D721Med (cell line): Measurements from ENCODE around the gene EIF5A2.

Source experiments
- DNase-seq: peaks from one replicate; pipeline ENCODE4 v3.0.0; 2011; ENCODE audit warnings: low spot score; ENCODE audit not compliant: insufficient read length
- FAIRE-seq: peaks from 2 replicates; lab custom pipeline; 2011; peaks lifted over from hg19 to GRCh38; lab: Jason Lieb, UNC
- TF ChIP-seq, protein P1 (sequence below): IDR thresholded peaks from 2 replicates; pipeline ENCODE4 v1.5.1; 2012; ENCODE audit warnings: mild to moderate bottlenecking, control low read depth; ENCODE audit not compliant: insufficient read depth; ENCODE audit errors: missing control alignments

The EIF5A2 gene

DNA sequence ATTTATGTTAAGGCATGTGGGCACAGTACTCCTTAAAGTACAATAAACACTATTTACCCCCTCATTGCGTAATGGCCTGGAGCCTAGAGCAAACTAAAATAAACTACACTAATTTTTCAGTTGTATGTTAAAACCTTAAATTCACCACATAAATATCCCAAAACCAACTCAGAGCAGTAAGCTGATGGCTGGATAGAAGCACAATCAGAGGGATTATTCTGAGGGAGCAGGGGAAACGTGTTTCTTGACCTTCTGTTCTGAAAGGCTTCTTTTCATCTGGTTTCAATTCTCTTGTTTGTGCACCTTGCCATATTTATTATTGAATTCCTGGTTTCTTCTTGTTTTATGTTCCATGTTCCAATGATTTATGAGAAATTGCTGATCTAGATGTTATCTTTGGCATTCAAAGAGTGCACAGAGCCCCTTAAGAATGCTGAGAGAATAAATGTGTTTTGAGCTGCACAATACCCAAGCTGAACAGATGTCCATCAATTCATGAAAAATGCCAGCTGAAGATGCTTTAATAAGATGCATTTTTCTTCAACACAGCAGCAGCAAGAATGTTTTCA is 68.1 kb downstream of the EIF5A2 start:
- DNase-seq (no peak), FAIRE-seq (no peak)
- TF ChIP-seq, protein P1, sequence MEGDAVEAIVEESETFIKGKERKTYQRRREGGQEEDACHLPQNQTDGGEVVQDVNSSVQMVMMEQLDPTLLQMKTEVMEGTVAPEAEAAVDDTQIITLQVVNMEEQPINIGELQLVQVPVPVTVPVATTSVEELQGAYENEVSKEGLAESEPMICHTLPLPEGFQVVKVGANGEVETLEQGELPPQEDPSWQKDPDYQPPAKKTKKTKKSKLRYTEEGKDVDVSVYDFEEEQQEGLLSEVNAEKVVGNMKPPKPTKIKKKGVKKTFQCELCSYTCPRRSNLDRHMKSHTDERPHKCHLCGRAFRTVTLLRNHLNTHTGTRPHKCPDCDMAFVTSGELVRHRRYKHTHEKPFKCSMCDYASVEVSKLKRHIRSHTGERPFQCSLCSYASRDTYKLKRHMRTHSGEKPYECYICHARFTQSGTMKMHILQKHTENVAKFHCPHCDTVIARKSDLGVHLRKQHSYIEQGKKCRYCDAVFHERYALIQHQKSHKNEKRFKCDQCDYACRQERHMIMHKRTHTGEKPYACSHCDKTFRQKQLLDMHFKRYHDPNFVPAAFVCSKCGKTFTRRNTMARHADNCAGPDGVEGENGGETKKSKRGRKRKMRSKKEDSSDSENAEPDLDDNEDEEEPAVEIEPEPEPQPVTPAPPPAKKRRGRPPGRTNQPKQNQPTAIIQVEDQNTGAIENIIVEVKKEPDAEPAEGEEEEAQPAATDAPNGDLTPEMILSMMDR: no peak

DNA sequence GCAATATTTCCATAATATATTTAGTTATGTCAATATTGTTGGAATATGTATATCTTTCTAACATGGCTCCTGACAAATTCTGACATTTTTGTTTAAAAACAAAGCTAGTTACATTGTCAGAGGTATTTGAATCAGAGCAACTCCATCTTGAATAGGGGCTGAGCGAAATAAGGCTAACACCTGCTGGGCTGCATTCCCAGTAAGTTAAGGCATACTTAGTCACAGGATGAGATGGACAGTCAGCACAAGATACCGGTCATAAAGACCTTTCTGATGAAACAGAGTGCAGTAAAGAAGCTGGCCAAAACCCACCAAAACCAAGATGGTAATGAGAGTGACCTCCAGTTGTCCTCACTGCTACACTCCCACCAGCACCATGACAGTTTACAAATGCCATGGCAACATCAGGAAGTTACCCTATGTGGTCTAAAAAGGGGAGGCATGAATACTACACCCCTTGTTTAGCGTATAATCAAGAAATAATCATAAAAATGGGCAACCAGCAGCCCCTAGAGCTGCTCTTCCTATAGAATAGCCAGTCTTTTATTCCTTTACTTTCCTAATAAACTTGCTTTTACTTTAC is 68.8 kb downstream of the EIF5A2 start:
- FAIRE-seq (no peak), DNase-seq (no peak)
- TF ChIP-seq, protein P1: no peak
